ENCODE data around the gene MCUB.

DNA sequence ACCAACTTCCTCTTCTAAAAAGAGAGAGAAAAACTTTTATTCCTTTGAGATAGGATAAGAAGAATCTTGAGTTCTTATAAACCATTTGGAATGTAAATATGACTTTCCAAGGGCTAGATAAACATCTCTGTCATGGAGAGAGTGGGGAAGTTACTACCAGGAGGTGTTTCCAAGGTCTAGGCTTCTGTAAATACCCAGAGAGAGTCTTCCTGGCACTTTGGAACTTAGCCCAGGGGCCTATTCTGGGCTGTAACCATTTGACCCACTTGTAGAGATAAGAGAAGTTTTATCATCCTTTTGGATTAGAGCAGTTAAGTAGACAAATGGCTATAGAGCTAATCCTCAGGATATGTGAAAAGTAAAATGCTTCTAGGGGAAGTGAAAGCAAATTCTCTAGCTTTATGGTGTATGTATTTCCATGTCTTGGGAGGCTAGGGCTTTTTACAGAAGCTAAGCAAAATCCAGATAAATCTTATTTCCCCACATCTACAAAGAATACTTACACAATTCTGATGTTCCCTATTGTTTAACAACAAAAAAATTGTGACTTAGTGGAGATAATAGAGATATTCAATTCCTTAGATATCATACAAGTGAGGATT is 51.1 kb downstream of the MCUB start:
- TF ChIP-seq ZNF274 (IDR thresholded peaks at IDR 0.05; ENCODE audit: low read depth, low read length) (no peak), YY1 (IDR thresholded peaks at IDR 0.05; ENCODE audit: insufficient read depth, insufficient read length) (no peak)
